ENCODE results near the gene SRGAP3.

GRCh38 chr3:8962226-8962861, 287.1 kb downstream of the SRGAP3 start:
- TF ChIP-seq, protein P1, sequence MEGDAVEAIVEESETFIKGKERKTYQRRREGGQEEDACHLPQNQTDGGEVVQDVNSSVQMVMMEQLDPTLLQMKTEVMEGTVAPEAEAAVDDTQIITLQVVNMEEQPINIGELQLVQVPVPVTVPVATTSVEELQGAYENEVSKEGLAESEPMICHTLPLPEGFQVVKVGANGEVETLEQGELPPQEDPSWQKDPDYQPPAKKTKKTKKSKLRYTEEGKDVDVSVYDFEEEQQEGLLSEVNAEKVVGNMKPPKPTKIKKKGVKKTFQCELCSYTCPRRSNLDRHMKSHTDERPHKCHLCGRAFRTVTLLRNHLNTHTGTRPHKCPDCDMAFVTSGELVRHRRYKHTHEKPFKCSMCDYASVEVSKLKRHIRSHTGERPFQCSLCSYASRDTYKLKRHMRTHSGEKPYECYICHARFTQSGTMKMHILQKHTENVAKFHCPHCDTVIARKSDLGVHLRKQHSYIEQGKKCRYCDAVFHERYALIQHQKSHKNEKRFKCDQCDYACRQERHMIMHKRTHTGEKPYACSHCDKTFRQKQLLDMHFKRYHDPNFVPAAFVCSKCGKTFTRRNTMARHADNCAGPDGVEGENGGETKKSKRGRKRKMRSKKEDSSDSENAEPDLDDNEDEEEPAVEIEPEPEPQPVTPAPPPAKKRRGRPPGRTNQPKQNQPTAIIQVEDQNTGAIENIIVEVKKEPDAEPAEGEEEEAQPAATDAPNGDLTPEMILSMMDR (IDR thresholded peaks at IDR 0.05; ENCODE audit: poor library complexity) = no peak
- TF ChIP-seq EZH2phosphoT487 (IDR thresholded peaks at IDR 0.05; ENCODE audit: low read depth, severe bottlenecking, unreplicated experiment) = no peak

Data from hepatocyte (in vitro differentiated cells).